SK-N-SH treated with all-trans-retinoic acid at 6 μM for 48 hours (cell line): ENCODE measurements around the gene MMP21.

Experiments used
- ATAC-seq: fragments of 200-7000 bp; cut with Tn5 transposase; 3 replicates; pipeline ENCODE4 v1.9.1; 2020; ENCODE audit warnings: mild to moderate bottlenecking, moderate library complexity
- ARNTL ChIP-seq: fragments of 450-650 bp; formaldehyde crosslinking; IDR thresholded peaks from 2 replicates; pipeline ENCODE4 v1.5.0; 2020; ENCODE audit warnings: low read depth, mild to moderate bottlenecking, moderate library complexity, borderline replicate concordance
- BACH2 ChIP-seq: fragments of 250-450 bp; sonication (Bioruptor Pico); IDR thresholded peaks from 2 replicates; pipeline ENCODE4 v1.9.0; 2021; ENCODE audit warnings: mild to moderate bottlenecking, borderline replicate concordance
- CREB5 ChIP-seq: fragments of 250-450 bp; sonication (Bioruptor Pico); IDR thresholded peaks from 2 replicates; pipeline ENCODE4 v1.5.1; 2020; ENCODE audit warnings: low read depth, mild to moderate bottlenecking, moderate library complexity
- CSDC2 ChIP-seq: fragments of 250-450 bp; sonication (Bioruptor Pico); IDR thresholded peaks from 2 replicates; pipeline ENCODE4 v1.5.0; 2020; ENCODE audit warnings: mild to moderate bottlenecking, moderate library complexity
- CSRNP3 ChIP-seq: fragments of 250-450 bp; sonication (Bioruptor Pico); IDR thresholded peaks from 2 replicates; pipeline ENCODE4 v1.5.1; 2021; ENCODE audit warnings: mild to moderate bottlenecking, moderate library complexity
- ESRRG ChIP-seq: fragments of 250-450 bp; sonication (Bioruptor Pico); IDR thresholded peaks from 2 replicates; pipeline ENCODE4 v1.6.1; 2021; ENCODE audit warnings: mild to moderate bottlenecking
- GLIS3 ChIP-seq: fragments of 250-450 bp; sonication (Bioruptor Pico); IDR thresholded peaks from 2 replicates; pipeline ENCODE4 v1.5.0; 2020; ENCODE audit warnings: mild to moderate bottlenecking, moderate library complexity
- OSR1 ChIP-seq: fragments of 250-450 bp; sonication (Bioruptor Pico); IDR thresholded peaks from 2 replicates; pipeline ENCODE4 v1.8.0; 2022; ENCODE audit warnings: moderate library complexity, mild to moderate bottlenecking, inconsistent platforms
- PATZ1 ChIP-seq: fragments of 250-450 bp; sonication (Bioruptor Pico); IDR thresholded peaks from 2 replicates; pipeline ENCODE4 v1.8.0; 2020; ENCODE audit warnings: mild to moderate bottlenecking, moderate library complexity, borderline replicate concordance
- POU6F1 ChIP-seq: fragments of 250-450 bp; sonication (Bioruptor Pico); IDR thresholded peaks from 2 replicates; pipeline ENCODE4 v1.8.0; 2021; ENCODE audit warnings: low read depth, mild to moderate bottlenecking, moderate library complexity, borderline replicate concordance
- PPARA ChIP-seq: fragments of 250-450 bp; sonication (Bioruptor Pico); IDR thresholded peaks from 2 replicates; pipeline ENCODE4 v1.5.0; 2020; ENCODE audit warnings: mild to moderate bottlenecking, borderline replicate concordance
- RARB ChIP-seq: fragments of 250-450 bp; sonication (Bioruptor Pico); IDR thresholded peaks from 2 replicates; pipeline ENCODE4 v1.8.0; 2021; ENCODE audit warnings: mild to moderate bottlenecking, moderate library complexity
- TCF4 ChIP-seq: fragments of 250-450 bp; sonication (Bioruptor Pico); IDR thresholded peaks from 2 replicates; pipeline ENCODE4 v1.8.0; 2021; ENCODE audit warnings: mild to moderate bottlenecking, moderate library complexity, borderline replicate concordance
- TOX ChIP-seq: fragments of 250-450 bp; sonication (Bioruptor Pico); IDR thresholded peaks from 2 replicates; pipeline ENCODE4 v1.8.0; 2021; ENCODE audit warnings: mild to moderate bottlenecking, moderate library complexity, borderline replicate concordance
- TSHZ2 ChIP-seq: fragments of 250-450 bp; sonication (Bioruptor Pico); IDR thresholded peaks from 2 replicates; pipeline ENCODE4 v1.5.0; 2020; ENCODE audit warnings: mild to moderate bottlenecking, moderate library complexity
- ZC3H10 ChIP-seq: fragments of 250-450 bp; sonication (Bioruptor Pico); IDR thresholded peaks from 2 replicates; pipeline ENCODE4 v1.5.1; 2021; ENCODE audit warnings: mild to moderate bottlenecking, moderate library complexity
- ZFP3 ChIP-seq: fragments of 250-450 bp; sonication (Bioruptor Pico); IDR thresholded peaks from 2 replicates; pipeline ENCODE4 v1.5.0; 2020; ENCODE audit warnings: mild to moderate bottlenecking, moderate library complexity
- ZNF565 ChIP-seq: fragments of 450-650 bp; formaldehyde crosslinking; conservative IDR thresholded peaks from 2 replicates; pipeline ENCODE4 v1.5.0; 2020; ENCODE audit warnings: low read depth, mild to moderate bottlenecking, moderate library complexity
- ZNF70 ChIP-seq: fragments of 450-650 bp; formaldehyde crosslinking; IDR thresholded peaks from 2 replicates; pipeline ENCODE4 v1.5.0; 2020; ENCODE audit warnings: mild to moderate bottlenecking, moderate library complexity
- ZNF8 ChIP-seq: fragments of 450-650 bp; formaldehyde crosslinking; IDR thresholded peaks from 2 replicates; pipeline ENCODE4 v1.5.0; 2020; ENCODE audit warnings: mild to moderate bottlenecking, moderate library complexity

MMP21 gene

GRCh38 chr10:125775491-125776106, at the start of gene MMP21:
Gene MMP21, minus strand, starts transcription at chr10:125775821. Its CDS starts 0 bp downstream, at chr10:125775821.
- TF ChIP-seq POU6F1 (CRISPR knock-in tag): no peak
- TF ChIP-seq CREB5: no peak
- no peak for TF ChIP-seq RARB
- no peak for TF ChIP-seq PPARA
- no peak for TF ChIP-seq ZNF8 (CRISPR knock-in tag)
- TF ChIP-seq ZNF565 (CRISPR knock-in tag): no peak
- TF ChIP-seq OSR1: no peak
- no peak for TF ChIP-seq CSDC2 (CRISPR knock-in tag)
- TF ChIP-seq PATZ1 (CRISPR knock-in tag): no peak
- TF ChIP-seq BACH2: no peak
- TF ChIP-seq ZC3H10 (CRISPR knock-in tag): no peak
- TF ChIP-seq CSRNP3 (CRISPR knock-in tag): no peak
- TF ChIP-seq TCF4 (CRISPR knock-in tag): no peak
- no peak for TF ChIP-seq TSHZ2 (CRISPR knock-in tag)
- no peak for TF ChIP-seq ESRRG (CRISPR knock-in tag)
- TF ChIP-seq ZNF70 (CRISPR knock-in tag): no peak
- ATAC-seq: no peak

GRCh38 chr10:125824736-125825135, 49.1 kb upstream of the MMP21 start:
- ATAC-seq: no peak
- TF ChIP-seq CREB5 (no peak), CSDC2 (CRISPR knock-in tag) (no peak), GLIS3 (CRISPR knock-in tag) (no peak), ZNF8 (CRISPR knock-in tag) (no peak), ZNF70 (CRISPR knock-in tag) (no peak), TOX (CRISPR knock-in tag) (no peak), PPARA (no peak), ESRRG (CRISPR knock-in tag) (no peak), ARNTL (CRISPR knock-in tag) (no peak), ZFP3 (CRISPR knock-in tag) (no peak), OSR1 (no peak), BACH2 (no peak), PATZ1 (CRISPR knock-in tag) (no peak), POU6F1 (CRISPR knock-in tag) (no peak), TSHZ2 (CRISPR knock-in tag) (no peak), ZNF565 (CRISPR knock-in tag) (no peak), ZC3H10 (CRISPR knock-in tag) (no peak)
